HEK293 (cell line): ENCODE results near the gene PSMD8.

Experiments used
- CTCF ChIA-PET: fragments of 350-600 bp; formaldehyde crosslinking; extraction: SDS; loops from one replicate; lab custom pipeline; 2021; ENCODE audit warnings: antibody characterized with exemption; lab: Yijun Ruan, JAX
- POLR2A ChIA-PET: fragments of 300-600 bp; formaldehyde crosslinking; extraction: SDS; loops from one replicate; lab custom pipeline; 2020; ENCODE audit warnings: antibody characterized with exemption, inconsistent platforms; lab: Yijun Ruan, JAX
- H3K27ac ChIP-seq: fragments of 200-500 bp; sonication (Bioruptor generic); 2 replicates; pipeline ENCODE4 v1.5.1; 2014; ENCODE audit warnings: low read depth, low read length, control low read depth, inconsistent platforms; ENCODE audit errors: extremely low read depth
- H3K36me3 ChIP-seq, 2 experiments: fragments of 200-500 bp in 1 of 2; sonication (Bioruptor generic) in 1 of 2; 1 replicate in 1 of 2; 2 replicates in 1 of 2; pipeline ENCODE4 v1.5.1; 2014 to 2017; ENCODE audit warnings: inconsistent platforms in 2 of 2, low read length in 2 of 2; ENCODE audit not compliant: control insufficient read depth in 2 of 2, insufficient read depth in 1 of 2
- H3K4me1 ChIP-seq: fragments of 200-500 bp; sonication (Bioruptor generic); 2 replicates; pipeline ENCODE4 v1.5.1; 2014; ENCODE audit warnings: mild to moderate bottlenecking, low read length, inconsistent platforms; ENCODE audit not compliant: control insufficient read depth, insufficient read depth
- H3K4me3 ChIP-seq: 2 replicates; pipeline ENCODE4 v1.5.1; 2011; ENCODE audit warnings: low read depth, mild to moderate bottlenecking, control low read depth, low read length, moderate library complexity
- H3K9me3 ChIP-seq: fragments of 200-500 bp; sonication (Bioruptor generic); 2 replicates; pipeline ENCODE4 v1.5.1; 2014; ENCODE audit warnings: low read depth, low read length, inconsistent platforms; ENCODE audit not compliant: control insufficient read depth, insufficient read depth
- GLIS1 ChIP-seq: fragments of 450-650 bp; formaldehyde crosslinking; IDR thresholded peaks from 2 replicates; pipeline ENCODE4 v1.5.1; 2016; ENCODE audit warnings: missing biosample characterization, missing genetic modification characterization
- HOXC10 ChIP-seq: sonication (generic); formaldehyde crosslinking; IDR thresholded peaks from 2 replicates; pipeline ENCODE4 v1.8.1; 2023; ENCODE audit warnings: mild to moderate bottlenecking, missing genetic modification reagents
- ZNF362 ChIP-seq: fragments of 450-650 bp; formaldehyde crosslinking; IDR thresholded peaks from 2 replicates; pipeline ENCODE4 v1.5.1; 2016; ENCODE audit warnings: missing biosample characterization, missing genetic modification characterization
- ZNF426 ChIP-seq: fragments of 450-650 bp; formaldehyde crosslinking; IDR thresholded peaks from 2 replicates; pipeline ENCODE4 v1.5.1; 2017; ENCODE audit warnings: missing biosample characterization, missing genetic modification characterization, mild to moderate bottlenecking, inconsistent platforms, moderate library complexity
- ZNF664 ChIP-seq: fragments of 450-650 bp; formaldehyde crosslinking; IDR thresholded peaks from 2 replicates; pipeline ENCODE4 v1.5.1; 2016; ENCODE audit warnings: missing biosample characterization, missing genetic modification characterization
- ZNF747 ChIP-seq: fragments of 450-650 bp; formaldehyde crosslinking; IDR thresholded peaks from 2 replicates; pipeline ENCODE4 v1.5.1; 2016; ENCODE audit warnings: missing biosample characterization, missing genetic modification characterization
- ZNF785 ChIP-seq: fragments of 450-650 bp; formaldehyde crosslinking; IDR thresholded peaks from 2 replicates; pipeline ENCODE4 v1.5.1; 2016; ENCODE audit warnings: missing biosample characterization, missing genetic modification characterization
- ZSCAN30 ChIP-seq: fragments of 450-650 bp; IDR thresholded peaks from 2 replicates; pipeline ENCODE4 v1.5.1; 2018; ENCODE audit warnings: missing biosample characterization, mild to moderate bottlenecking, missing genetic modification characterization, moderate library complexity
- TF ChIP-seq, protein P1 (sequence below): fragments of 450-650 bp; formaldehyde crosslinking; IDR thresholded peaks from 2 replicates; pipeline ENCODE4 v1.5.1; 2016; ENCODE audit warnings: missing biosample characterization, missing genetic modification characterization
- TF ChIP-seq, protein P2 (sequence below): fragments of 450-650 bp; formaldehyde crosslinking; IDR thresholded peaks from 2 replicates; pipeline ENCODE4 v1.5.1; 2016; ENCODE audit warnings: missing biosample characterization, missing genetic modification characterization
- TF ChIP-seq, protein P3 (sequence below): fragments of 450-650 bp; formaldehyde crosslinking; IDR thresholded peaks from 2 replicates; pipeline ENCODE4 v1.5.1; 2016; ENCODE audit warnings: missing biosample characterization, missing genetic modification characterization

Gene PSMD8

DNA sequence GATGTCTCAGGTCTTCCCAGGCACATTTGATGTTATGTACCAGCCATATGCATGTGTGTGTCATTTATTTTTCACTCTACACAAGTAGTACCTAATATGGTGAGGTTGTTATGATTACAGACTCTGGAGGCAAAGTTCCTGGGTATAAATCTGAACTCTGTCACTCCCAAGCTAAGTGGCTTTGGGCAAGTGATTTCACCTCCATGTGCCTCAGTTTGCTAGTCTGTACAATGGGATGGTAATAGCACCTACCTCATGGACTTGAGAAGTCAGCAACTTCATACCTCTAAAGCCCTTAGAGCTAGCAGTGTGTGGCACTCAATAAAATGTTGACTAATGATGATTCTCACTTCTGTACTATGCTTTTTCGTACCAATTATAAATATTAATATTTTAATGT lies 42.6 kb upstream of the PSMD8 start:
- H3K9me3 ChIP-seq: no peaks in the 10 kb centered on the region
- H3K36me3 ChIP-seq: no peaks in the 10 kb centered on the region; a peak in 1 of 3 replicates
- H3K4me1 ChIP-seq: no peaks in the 10 kb centered on the region
- ChIA-PET POLR2A (no interaction called here), CTCF (interaction anchor here (1.0 to 9.9 kb wide), 7 partner anchors 12 to 430 kb away, joined by 3 to 183 read pairs (median 6); partner anchors contain the start of gene KCNK6)
- TF ChIP-seq, protein P1, sequence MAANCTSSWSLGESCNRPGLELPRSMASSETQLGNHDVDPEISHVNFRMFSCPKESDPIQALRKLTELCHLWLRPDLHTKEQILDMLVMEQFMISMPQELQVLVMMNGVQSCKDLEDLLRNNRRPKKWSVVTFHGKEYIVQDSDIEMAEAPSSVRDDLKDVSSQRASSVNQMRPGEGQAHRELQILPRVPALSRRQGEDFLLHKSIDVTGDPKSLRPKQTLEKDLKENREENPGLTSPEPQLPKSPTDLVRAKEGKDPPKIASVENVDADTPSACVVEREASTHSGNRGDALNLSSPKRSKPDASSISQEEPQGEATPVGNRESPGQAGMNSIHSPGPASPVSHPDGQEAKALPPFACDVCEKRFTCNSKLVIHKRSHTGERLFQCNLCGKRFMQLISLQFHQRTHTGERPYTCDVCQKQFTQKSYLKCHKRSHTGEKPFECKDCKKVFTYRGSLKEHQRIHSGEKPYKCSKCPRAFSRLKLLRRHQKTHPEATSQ (tag by site-specific recombination): no peak
- TF ChIP-seq GLIS1 (tag by site-specific recombination) (no peak), ZNF664 (no peak), ZNF747 (tag by site-specific recombination) (no peak), ZNF426 (tag by site-specific recombination) (no peak), ZNF785 (tag by site-specific recombination) (no peak), ZSCAN30 (0 out of 2 replicates have a peak, but pooled peaks have one; percentile 38)
- TF ChIP-seq, protein P2, sequence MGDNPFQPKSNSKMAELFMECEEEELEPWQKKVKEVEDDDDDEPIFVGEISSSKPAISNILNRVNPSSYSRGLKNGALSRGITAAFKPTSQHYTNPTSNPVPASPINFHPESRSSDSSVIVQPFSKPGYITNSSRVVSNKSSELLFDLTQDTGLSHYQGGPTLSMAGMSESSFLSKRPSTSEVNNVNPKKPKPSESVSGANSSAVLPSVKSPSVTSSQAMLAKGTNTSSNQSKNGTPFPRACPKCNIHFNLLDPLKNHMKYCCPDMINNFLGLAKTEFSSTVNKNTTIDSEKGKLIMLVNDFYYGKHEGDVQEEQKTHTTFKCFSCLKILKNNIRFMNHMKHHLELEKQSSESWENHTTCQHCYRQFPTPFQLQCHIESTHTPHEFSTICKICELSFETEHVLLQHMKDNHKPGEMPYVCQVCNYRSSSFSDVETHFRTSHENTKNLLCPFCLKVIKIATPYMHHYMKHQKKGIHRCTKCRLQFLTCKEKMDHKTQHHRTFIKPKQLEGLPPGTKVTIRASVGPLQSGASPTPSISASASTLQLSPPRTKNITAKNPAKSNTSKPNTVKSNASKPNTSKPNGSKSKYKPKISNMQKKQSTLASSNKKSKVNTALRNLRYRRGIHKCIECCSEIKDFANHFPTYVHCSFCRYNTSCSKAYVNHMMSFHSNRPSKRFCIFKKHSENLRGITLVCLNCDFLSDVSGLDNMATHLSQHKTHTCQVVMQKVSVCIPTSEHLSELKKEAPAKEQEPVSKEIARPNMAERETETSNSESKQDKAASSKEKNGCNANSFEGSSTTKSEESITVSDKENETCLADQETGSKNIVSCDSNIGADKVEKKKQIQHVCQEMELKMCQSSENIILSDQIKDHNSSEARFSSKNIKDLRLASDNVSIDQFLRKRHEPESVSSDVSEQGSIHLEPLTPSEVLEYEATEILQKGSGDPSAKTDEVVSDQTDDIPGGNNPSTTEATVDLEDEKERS (tag by site-specific recombination): 0 out of 2 replicates have a peak, but pooled peaks have one; percentile 52
- TF ChIP-seq, protein P3, sequence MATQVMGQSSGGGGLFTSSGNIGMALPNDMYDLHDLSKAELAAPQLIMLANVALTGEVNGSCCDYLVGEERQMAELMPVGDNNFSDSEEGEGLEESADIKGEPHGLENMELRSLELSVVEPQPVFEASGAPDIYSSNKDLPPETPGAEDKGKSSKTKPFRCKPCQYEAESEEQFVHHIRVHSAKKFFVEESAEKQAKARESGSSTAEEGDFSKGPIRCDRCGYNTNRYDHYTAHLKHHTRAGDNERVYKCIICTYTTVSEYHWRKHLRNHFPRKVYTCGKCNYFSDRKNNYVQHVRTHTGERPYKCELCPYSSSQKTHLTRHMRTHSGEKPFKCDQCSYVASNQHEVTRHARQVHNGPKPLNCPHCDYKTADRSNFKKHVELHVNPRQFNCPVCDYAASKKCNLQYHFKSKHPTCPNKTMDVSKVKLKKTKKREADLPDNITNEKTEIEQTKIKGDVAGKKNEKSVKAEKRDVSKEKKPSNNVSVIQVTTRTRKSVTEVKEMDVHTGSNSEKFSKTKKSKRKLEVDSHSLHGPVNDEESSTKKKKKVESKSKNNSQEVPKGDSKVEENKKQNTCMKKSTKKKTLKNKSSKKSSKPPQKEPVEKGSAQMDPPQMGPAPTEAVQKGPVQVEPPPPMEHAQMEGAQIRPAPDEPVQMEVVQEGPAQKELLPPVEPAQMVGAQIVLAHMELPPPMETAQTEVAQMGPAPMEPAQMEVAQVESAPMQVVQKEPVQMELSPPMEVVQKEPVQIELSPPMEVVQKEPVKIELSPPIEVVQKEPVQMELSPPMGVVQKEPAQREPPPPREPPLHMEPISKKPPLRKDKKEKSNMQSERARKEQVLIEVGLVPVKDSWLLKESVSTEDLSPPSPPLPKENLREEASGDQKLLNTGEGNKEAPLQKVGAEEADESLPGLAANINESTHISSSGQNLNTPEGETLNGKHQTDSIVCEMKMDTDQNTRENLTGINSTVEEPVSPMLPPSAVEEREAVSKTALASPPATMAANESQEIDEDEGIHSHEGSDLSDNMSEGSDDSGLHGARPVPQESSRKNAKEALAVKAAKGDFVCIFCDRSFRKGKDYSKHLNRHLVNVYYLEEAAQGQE (tag by site-specific recombination): no peak
- no peak overlapping the region for H3K4me3 ChIP-seq
- H3K27ac ChIP-seq: no peak overlapping the region

DNA sequence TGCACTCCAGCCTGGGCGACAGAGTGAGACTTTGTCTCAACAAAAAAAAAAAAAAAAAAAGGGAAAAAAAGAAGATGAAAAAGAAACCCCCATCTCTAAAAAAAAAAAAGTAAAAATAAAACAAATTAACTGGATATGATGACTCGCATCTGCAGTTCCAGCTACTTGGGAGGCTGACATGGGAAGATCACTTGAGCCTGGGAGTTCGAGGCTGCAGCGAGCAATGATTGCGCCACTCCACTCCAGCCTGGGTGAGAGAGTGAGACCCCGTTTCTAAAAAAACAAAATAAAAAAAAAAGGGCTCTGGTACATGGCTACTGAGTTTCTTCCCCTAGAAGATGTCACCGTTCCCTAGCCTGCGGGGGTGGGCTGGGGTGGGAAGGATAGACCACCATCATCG lies 41.1 kb upstream of the PSMD8 start:
- TF ChIP-seq HOXC10 (CRISPR knock-in tag) (no peak), ZNF362 (tag by site-specific recombination) (peak; percentile 83; the same call in 1 of the 2 replicates)
- Histone ChIP-seq H3K4me1 (peaks cover 6% of the 10 kb centered on the region), H3K27ac (no peak overlapping the region), H3K9me3 (no peaks in the 10 kb centered on the region), H3K36me3 (no peaks in the 10 kb centered on the region; a peak in 1 of 3 replicates), H3K4me3 (no peak overlapping the region)
- POLR2A ChIA-PET: interaction anchor here (1.3 kb wide), 1 partner anchor 55 kb away, joined by 7 read pairs; the partner anchor contains the start of gene GGN
- CTCF ChIA-PET: interaction anchor here (1.8 to 9.9 kb wide), 4 partner anchors 89 to 431 kb away, joined by 6 to 183 read pairs (median 56); no protein-coding TSS in a partner anchor
